C4-2B (cell line): Measurements from ENCODE around the gene AGBL1.

Experiments used
- ZFX ChIP-seq: fragments of 450-650 bp; IDR thresholded peaks from 2 replicates; pipeline ENCODE4 v1.6.1; 2017
- TF ChIP-seq, protein P1 (sequence below): fragments of 450-650 bp; conservative IDR thresholded peaks from 2 replicates; pipeline ENCODE4 v1.5.1; 2017; ENCODE audit warnings: mild to moderate bottlenecking

GRCh38 chr15:86764021-86764420 lies 684.4 kb downstream of the AGBL1 start:
- TF ChIP-seq, protein P1, sequence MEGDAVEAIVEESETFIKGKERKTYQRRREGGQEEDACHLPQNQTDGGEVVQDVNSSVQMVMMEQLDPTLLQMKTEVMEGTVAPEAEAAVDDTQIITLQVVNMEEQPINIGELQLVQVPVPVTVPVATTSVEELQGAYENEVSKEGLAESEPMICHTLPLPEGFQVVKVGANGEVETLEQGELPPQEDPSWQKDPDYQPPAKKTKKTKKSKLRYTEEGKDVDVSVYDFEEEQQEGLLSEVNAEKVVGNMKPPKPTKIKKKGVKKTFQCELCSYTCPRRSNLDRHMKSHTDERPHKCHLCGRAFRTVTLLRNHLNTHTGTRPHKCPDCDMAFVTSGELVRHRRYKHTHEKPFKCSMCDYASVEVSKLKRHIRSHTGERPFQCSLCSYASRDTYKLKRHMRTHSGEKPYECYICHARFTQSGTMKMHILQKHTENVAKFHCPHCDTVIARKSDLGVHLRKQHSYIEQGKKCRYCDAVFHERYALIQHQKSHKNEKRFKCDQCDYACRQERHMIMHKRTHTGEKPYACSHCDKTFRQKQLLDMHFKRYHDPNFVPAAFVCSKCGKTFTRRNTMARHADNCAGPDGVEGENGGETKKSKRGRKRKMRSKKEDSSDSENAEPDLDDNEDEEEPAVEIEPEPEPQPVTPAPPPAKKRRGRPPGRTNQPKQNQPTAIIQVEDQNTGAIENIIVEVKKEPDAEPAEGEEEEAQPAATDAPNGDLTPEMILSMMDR = no peak
- no peak for TF ChIP-seq ZFX
